T-helper 9 cell (primary cell): ENCODE results near the gene ITIH2.
A peak's percentile ranks its signal among the peaks of the same experiment; 100 is the strongest.
"Not testable (repeated sequence)": the region's sequence is repeated elsewhere in the genome, so short reads cannot be mapped to it uniquely, and the experiment has no call there.

Source experiments
- DNase-seq: peaks from one replicate; pipeline ENCODE4 v3.0.0-alpha.2; 2020
- total RNA-seq, 2 donors: gene quantifications; one replicate each; lab custom pipeline; 2026; lab: John Stamatoyannopoulos, UW

ITIH2 gene, protein sequence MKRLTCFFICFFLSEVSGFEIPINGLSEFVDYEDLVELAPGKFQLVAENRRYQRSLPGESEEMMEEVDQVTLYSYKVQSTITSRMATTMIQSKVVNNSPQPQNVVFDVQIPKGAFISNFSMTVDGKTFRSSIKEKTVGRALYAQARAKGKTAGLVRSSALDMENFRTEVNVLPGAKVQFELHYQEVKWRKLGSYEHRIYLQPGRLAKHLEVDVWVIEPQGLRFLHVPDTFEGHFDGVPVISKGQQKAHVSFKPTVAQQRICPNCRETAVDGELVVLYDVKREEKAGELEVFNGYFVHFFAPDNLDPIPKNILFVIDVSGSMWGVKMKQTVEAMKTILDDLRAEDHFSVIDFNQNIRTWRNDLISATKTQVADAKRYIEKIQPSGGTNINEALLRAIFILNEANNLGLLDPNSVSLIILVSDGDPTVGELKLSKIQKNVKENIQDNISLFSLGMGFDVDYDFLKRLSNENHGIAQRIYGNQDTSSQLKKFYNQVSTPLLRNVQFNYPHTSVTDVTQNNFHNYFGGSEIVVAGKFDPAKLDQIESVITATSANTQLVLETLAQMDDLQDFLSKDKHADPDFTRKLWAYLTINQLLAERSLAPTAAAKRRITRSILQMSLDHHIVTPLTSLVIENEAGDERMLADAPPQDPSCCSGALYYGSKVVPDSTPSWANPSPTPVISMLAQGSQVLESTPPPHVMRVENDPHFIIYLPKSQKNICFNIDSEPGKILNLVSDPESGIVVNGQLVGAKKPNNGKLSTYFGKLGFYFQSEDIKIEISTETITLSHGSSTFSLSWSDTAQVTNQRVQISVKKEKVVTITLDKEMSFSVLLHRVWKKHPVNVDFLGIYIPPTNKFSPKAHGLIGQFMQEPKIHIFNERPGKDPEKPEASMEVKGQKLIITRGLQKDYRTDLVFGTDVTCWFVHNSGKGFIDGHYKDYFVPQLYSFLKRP
- total RNA-seq = 0 reads per million in 2 donors

- DNase-seq = no peak
These were observed at the start of gene ITIH2 for GRCh38 chr10:7703140-7703539. ITIH2 (plus strand) TSS chr10:7703316; CDS start chr10:7703435, 119 bp downstream.

DNA sequence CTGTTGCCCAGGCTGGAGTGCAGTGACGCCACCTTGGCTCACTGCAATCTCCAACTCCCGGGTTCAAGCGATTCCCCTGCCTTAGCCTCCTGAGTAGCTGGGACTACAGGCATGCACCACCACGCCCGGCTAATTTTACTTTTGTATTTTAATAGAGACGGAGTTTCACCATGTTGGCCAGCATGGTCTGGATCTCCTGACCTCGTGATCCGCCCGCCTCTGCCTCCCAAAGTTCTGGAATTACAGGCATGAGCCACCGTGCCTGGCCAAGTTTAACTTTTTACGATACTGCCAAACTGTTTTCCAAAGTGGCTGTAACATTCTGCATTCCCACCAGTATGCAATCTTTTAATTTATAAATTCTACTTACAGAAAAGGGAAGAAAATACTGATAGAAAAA is 46.0 kb upstream of the ITIH2 start:
- not testable (repeated sequence) for DNase-seq

DNA sequence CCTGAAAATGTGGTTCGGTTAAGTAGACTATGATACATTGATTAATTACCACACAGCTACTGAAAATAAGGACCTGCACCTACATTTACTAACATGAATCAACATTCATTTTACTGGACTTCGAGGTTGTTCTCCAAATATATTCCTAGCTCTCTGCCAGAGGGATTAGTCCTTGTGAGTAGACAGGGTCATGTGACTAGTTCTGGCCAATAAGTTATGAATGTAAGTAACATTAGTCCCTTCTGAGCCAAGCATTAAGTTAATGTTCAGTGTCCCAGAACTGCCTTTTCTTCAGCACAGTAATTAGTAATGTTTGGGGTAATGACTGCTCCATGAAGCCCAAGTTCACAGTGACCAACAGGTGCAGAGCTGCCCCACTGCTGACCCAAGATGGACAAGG is 45.6 kb upstream of the ITIH2 start:
- DNase-seq = no peak

- no peak for DNase-seq
These were observed 43.6 kb upstream of the ITIH2 start for GRCh38 chr10:7659560-7659959.

GRCh38 chr10:7662522-7662921 is 40.6 kb upstream of the ITIH2 start:
- no peak for DNase-seq

GRCh38 chr10:7664707-7665106 is 38.4 kb upstream of the ITIH2 start:
- DNase-seq = no peak

DNA sequence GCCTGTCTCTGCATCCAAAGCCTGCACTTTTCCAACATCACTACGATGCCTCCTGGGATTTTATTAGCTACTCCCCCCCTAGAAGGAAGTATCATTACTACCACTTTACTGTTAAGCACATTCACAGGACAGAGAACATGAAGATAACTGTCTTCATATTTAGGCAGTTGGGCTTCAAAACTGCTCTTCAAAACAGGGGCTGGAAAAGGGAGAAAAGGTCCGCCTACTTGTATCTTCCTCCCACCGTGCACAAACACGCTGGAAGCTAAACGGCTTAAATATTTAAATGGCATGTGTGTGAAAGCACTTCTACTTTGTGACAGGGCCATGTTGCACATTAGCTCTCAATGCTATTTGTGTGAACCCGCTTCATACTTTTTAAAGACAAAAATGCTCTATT is 37.3 kb upstream of the ITIH2 start:
- DNase-seq = no peak

- no peak for DNase-seq
These were observed 36.7 kb upstream of the ITIH2 start, which contains the start of gene ITIH5 for GRCh38 chr10:7666253-7667023. ITIH5 (minus strand) TSS chr10:7666966; CDS start chr10:7666892, 74 bp downstream.

DNA sequence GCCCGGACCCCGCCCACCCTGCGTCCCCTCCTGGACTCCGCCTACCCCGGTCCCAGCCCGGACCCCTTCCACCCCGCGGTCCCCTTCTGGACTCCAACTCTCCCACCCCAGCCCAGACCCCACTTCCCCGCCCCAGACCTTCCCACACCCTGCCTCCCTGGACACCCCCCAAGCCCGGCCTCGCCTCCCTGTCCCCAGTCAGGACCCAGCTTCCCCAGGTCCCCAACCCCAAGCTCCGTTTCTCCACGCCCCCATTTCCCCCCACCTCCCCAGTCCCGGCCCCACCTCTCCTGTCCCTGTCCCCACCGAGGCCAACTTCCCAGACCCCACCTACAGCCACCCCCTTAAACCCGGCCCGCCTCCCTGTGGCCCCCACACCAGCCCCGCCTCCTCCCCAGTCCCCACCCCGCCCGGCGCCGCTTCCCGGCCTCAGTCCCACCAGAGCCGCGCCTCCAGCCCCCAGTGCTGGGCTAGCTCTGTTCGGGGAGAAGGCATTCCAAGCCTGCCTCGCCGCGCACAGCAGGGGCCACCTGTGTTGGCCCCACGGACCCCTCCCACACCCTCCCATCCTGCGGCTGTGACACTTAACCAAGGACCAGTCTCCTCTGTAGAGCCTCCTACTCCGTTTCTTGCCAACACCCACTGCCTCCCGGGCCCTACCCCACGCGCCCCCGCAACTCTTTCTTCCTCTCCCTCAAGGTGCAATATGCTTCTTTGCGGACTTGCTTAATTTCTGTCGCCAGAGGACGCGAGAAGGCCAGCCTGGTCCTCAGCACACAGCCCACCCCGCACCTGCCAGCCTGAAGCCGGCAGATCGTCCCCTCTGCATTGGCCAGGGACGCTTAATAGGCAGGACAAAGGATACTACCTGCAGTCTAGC is 35.6 kb upstream of the ITIH2 start:
- DNase-seq = no peak

- no peak for DNase-seq
These were observed 33.0 kb upstream of the ITIH2 start for GRCh38 chr10:7670157-7670556.

- DNase-seq = no peak
These were observed 30.6 kb upstream of the ITIH2 start for GRCh38 chr10:7672341-7673134.

GRCh38 chr10:7679256-7679655 is 23.9 kb upstream of the ITIH2 start:
- no peak for DNase-seq

DNA sequence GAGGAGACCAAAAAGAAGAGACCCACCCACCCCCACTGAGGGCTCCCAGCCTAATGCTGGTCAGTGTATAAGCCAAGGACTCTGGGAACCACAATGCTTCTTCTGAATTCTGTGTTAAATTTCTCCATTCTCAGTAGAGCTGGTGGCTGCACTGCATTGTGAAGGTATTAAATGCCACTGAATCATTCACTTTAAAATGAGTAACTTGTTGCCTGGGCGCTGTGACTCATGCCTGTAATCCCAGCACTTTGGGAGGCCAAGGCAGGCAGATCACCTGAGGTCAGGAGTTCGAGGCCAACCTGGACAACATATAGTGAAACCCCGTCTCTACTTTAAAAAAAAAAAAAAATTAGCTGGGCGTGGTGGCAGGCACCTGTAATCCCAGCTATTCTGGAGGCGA is 23.0 kb upstream of the ITIH2 start:
- DNase-seq = not testable (repeated sequence)

- DNase-seq = no peak
These were observed 16.6 kb upstream of the ITIH2 start for GRCh38 chr10:7686351-7687171.

GRCh38 chr10:7687228-7687907 is 15.7 kb upstream of the ITIH2 start:
- DNase-seq = peak; percentile 39

DNA sequence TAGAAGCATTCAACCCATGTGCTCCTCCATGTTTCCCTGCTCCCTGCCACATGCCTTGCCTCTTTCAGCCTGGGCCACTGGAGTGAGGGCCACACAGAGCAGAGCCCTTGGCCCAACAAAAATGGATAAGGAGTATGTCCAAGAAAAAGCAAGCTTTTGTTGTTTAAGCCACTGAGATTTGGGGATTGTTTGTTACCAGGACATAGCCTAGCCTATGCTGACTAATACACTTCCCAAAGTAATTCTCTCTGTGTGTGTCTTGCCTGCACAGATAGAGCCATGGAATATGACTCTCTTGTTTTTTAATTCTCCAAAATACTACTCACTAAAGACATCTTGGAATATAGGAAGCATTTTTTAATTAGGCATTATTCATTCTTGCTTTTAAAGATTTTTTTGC is 13.5 kb upstream of the ITIH2 start:
- no peak for DNase-seq

- DNase-seq = not testable (repeated sequence)
These were observed 12.1 kb upstream of the ITIH2 start for GRCh38 chr10:7690885-7691597.

DNA sequence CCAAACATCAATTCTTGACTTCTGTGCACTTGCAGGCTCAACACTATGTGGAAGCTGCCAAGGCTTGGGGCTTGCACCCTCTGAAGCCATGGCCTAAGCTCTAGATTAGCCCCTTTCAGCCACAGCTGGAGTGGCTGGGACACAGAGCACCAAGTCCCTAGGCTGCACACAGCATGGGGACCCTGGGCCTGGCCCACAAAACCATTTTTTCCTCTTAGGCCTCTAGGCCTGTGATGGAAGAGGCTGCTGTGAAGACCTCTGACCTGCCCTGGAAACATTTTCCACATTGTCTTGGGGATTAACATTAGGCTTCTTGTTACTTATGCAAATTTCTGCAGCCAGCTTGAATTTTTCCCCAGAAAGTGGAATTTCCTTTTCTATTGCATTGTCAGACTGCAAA is 10.7 kb upstream of the ITIH2 start:
- not testable (repeated sequence) for DNase-seq

DNA sequence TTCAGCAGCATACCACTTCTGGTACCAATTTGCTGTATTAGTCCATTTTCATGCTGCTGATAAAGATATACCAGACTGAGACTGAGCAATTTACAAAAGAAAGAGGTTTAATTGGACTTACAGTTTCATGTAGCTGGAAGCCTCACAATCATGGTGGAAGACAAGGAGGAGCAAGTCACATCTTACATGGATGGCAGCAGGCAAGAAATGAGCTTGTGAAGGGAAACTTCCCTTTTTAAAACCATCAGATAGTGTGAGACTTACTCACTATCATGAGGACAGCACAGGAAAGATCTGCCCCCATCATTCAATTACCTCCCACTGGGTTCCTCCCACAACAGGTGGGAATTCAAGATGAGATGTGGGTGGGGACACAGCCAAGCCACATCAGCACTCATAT is 9.9 kb upstream of the ITIH2 start:
- DNase-seq = not testable (repeated sequence)
